Left cardiac atrium (tissue), 4 donors: ENCODE results near the gene VAC14. TPM values are rescaled to one million over a fixed set of nuclear protein-coding genes. Genes with fewer than 3 reads are reported as not detected.
"Not testable (repeated sequence)": the region's sequence is repeated elsewhere in the genome, so short reads cannot be mapped to it uniquely, and the experiment has no call there.

Source experiments
- ATAC-seq, 2 donors: fragments of 200-7000 bp; cut with Tn5 transposase; one replicate each; pipeline ENCODE4 v1.9.1; 2020; ENCODE audit warnings: mild to moderate bottlenecking in 2 of 2, moderate library complexity in 2 of 2
- DNase-seq: peaks from one replicate; pipeline ENCODE4 v3.0.0-alpha.2; 2020
- intact Hi-C, 2 donors: fragments of 100-400 bp; cut with DNase I; formaldehyde crosslinking; loops; one replicate each; pipeline versions ENCODE4 v1.14.1 to v1.15.1; 2022 to 2023
- total RNA-seq, 2 donors: library from RNA; stranded (reverse); fragmentation: NEBNext Ultra II Directional; extraction: Animal tissue kit (Norgen Biotek cat#: 25700); gene quantifications; one replicate each; pipeline ENCODE4 v1.2.1, GENCODE V29; 2021
- donor health status: DM: no; HTN: yes; CAD: no.
- donor health status: DM: no; HTN: yes; CAD: no; lungs with severe emphysema.
- donor health status: DM: yes; HTN: yes; CAD: no.
- donor health status: Dilated cardiomyopathy.

The VAC14 gene
- total RNA-seq, 2 donors from 2014 or later, result 19.4 to 20.2 TPM

DNA sequence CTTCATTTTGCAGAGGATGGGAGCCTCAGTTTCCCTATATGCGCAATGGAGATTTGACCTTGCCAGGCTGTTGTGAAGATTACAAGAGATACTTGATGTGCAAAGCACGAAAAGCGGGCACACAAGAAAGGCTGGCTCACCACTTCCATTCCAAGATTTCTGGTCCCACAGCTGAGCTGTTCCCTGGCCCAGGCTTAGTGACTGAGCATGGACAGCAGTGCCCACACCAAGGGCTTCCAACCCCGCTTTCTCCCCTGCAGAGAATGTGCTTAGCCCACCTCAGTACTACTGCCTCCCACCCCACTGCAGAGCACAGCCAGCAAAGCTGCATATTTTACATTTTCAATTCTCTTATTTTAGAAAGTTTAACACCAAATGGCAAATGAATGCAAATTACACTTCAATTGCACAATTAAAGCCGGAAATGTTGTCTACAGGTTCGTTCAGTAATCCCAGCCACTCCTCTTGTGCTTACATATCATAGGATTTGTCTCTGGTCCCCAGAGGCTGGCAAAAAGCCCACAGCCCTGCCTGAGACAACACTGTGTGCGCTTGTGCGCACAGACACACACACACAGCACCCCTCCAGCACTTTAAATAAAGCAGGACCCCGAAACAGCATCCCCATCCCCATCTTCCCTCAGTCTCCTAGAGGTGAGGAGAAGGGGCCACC lies 51.8 kb downstream of the VAC14 start:
- intact Hi-C loops, result loop anchor here in 1 of 2 donors (10.0 kb wide), 1 partner anchor 64 kb away; the partner anchor contains the start of gene MTSS2
- no peak for ATAC-seq
- DNase-seq, result no peak

DNA sequence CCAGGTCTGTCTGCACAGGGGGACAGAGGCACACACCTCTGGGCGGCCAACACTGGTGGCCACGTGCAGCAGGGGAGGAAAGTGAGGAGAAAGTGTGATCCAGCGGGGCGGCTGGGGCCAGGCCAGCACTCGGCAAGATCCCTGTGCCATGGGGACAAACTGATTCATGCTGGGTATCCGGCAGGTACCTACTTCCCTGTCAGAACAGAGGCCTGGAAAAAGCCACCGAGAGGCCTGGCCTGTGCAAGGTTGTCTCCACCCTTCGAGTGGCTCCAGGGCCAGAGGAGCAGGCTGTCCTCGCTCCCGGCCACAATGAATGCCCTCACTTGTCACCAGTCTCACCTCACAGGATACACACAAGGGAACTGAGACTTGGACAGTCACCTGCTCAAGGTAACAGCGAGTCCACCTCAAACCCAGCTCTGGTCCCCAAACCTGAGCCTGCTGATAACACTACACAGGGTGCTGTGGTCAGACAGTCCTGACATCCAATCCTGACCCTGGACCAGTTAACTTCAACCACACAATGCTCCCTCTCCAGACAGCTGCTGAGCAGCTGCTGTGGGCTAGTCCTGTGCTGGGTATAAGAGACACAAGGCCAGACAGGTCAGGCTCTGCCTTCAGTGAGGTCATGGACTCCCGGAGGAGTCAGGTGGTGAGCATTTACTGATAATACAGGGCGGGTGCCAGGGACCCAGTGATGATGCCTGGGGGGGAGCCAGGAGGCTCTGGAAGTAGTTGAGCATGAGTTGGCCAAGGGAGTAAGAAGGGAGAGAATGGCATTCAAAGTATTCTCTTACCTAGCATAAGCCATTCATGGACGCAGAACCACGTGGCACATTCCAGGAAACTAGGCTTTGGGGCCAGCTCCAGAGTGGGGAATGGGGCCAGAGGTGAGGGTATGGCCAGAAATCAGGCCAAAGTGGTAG lies 53.0 kb downstream of the VAC14 start:
- intact Hi-C loops, result loop anchor here in 1 of 2 donors (10.0 kb wide), 1 partner anchor 63 kb away; the partner anchor contains the start of gene MTSS2
- DNase-seq (no peak), ATAC-seq (peak in 1 of 2 donors; percentile 22)

DNA sequence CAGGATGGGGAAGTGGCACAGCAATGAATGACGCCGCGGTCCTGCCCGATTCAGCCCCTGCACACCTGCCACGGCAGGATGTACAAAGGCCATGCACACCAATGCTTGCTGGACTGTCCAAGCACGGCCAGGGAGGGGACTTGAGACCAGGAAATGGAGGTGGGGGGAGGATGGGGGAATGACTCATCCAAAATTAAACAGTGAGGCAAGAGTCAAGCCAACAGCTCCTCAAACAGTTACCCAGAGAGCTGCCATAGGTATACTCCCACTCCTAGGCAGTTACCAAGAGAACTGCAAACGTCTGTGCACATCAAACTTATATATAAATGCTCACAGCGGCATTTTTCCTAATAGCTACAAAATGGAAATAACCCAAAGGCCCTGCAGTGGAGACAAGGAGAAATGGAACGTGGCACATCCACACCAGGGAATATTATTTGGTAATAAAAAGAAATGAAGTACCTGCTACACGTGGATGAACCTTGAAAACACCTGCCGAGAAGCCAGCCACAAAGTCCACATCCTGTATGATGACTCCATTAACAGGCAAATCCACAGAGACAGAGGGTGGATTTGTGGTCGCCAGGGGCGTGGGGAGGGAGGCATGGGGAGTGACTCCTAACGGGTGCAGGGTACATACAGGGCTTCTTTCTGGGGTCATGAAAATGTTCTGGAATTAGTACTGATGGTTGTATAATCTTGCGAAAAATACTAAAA lies 54.1 kb downstream of the VAC14 start:
- peak; percentile 79 for DNase-seq
- intact Hi-C loops, result loop anchor here in 1 of 2 donors (10.0 kb wide), 1 partner anchor 62 kb away; the partner anchor contains the start of gene MTSS2
- peak; percentile 67 to 79 for ATAC-seq

DNA sequence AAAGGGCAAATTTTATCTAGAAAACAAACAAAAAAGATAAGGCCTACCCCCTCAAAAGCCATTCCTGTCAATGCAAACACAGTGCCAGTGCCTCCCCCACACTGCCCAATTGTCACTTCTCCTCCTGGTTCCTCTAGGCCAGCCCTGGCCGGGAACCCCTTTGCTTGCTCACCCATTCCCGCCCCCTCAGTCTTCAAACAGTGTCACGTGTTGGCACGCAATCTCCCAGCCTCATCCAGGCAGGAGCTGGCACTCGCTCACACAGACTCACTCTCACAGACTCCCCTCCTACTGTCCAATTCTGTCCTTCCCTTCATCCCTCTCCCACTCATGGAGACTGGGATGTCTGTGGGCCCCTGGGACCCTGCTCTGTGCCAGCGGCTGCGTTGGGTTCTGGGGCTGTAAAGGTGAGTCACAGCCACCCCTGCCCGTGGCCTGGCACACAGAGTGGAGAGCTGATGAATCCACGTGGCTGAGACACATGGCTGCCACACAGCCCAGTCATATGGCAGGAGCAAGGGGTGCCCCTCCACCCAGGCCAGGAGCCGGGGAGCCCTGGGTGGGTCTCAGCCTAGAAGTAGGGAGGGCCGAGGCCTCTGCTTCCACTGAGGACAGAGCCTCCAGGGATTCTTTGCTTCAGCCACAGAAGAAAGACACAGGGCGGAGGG lies 54.8 kb downstream of the VAC14 start:
- DNase-seq (peak; percentile 83), ATAC-seq (peak; percentile 43 to 65)
- intact Hi-C loops, result loop anchor here in 1 of 2 donors (10.0 kb wide), 1 partner anchor 61 kb away; the partner anchor contains the start of gene MTSS2

DNA sequence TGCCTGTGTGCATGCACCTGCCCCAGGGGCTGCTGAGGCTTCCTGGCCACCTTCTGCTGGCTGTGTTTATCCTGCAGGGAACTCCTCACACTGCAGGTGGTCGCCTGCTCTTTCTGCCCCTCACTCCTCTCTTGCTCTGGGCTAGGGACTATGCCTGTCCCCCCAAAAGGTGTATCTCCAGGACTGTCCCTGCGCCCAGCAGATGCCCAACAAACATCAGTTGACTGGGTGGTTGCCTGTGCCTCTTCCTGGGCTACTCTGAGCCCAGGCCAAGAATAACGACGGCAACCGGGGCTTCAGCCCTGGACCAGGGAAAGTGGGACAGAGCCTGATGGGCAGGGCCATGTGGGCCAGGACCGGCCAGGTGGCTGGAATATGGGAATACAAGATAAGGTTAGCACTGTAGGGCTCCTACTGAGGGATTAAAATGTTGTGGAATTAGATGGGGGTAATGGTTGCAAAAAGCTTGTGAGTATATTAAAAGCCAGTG lies 55.4 kb downstream of the VAC14 start:
- ATAC-seq (no peak), DNase-seq (no peak)
- intact Hi-C loops, result loop anchor here in 1 of 2 donors (10.0 kb wide), 1 partner anchor 61 kb away; the partner anchor contains the start of gene MTSS2

DNA sequence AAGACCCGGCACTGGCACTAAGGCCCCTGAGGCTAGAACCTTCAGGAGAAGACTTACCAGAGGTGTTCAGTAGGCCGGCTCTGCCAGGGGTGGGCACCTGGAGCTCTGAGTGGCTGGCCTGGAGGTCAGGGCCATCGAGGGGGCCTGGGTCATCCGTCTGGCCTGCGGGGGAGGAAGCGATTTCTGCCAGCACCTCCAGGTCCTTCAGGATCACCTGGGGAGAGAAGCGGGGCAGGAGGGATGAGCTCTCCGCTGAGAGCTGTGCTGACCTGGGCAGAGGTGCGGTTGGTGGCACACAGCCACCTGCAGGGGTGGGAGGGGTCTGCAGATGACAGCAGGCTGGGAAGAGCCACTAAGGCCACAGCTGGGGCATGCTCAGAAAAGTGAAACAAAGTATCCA lies 56.6 kb downstream of the VAC14 start:
- no peak for DNase-seq
- intact Hi-C loops, result loop anchor here in 1 of 2 donors (10.0 kb wide), 1 partner anchor 60 kb away; the partner anchor contains the start of gene MTSS2
- ATAC-seq, result no peak

DNA sequence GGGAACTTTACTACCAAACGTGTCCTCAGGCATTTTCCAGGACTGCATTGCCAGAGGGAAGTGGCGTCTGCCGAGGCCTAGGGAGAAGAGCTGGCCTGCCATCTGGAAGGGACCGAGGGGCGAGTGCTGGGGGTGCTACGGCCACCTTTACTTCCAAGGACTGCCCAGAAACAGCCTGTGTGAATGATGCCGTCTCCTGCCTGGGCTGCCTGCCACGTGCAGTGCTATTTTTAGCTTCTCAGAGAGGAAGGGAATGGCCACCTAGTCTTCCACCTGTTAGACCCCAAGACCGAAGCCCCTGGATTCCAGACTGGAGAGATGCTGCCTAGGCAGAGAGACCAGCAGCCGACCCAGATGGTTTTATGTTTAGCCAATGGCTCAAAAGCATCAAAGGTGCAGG lies 57.2 kb downstream of the VAC14 start:
- ATAC-seq, result no peak
- no peak for DNase-seq
- intact Hi-C loops, result loop anchor here in 1 of 2 donors (10.0 kb wide), 1 partner anchor 59 kb away; the partner anchor contains the start of gene MTSS2

DNA sequence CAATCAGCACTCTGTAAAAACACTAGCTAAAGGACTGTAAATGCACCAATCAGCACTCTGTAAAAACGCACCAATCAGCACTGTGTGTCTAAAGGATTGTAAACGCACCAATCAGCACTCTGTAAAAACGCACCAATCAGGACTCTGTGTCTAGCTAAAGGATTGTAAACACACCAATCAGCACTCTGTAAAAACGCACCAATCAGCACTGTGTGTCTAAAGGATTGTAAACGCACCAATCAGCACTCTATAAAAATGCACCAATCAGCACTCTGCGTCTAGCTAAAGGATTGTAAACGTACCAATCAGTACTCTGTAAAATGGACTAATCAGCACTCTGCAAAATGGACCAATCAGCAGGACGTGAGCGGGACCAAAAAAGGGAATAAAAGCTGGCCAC lies 58.0 kb downstream of the VAC14 start:
- intact Hi-C loops, result loop anchor here in 1 of 2 donors (10.0 kb wide), 1 partner anchor 58 kb away; the partner anchor contains the start of gene MTSS2
- DNase-seq, result not testable (repeated sequence)

DNA sequence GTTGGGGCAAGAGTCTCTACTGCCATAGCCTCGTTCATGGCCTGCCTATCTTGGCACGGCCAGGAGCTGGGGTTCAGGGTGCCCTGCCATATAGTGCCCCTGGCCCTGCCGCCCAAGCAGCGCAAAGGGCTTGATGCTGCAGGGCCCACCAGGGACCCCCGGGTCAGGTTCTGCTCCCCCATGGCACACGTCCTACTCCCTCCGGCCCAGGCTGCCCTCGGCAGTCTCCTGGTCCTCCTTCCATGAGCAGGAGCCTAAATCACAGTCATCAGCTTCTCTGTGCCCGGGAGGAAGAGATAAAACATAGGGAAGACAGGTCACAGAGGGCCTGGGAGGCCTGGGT lies 59.2 kb downstream of the VAC14 start:
- ATAC-seq (no peak), DNase-seq (no peak)
- intact Hi-C loops, result loop anchor here in 1 of 2 donors (10.0 kb wide), 1 partner anchor 57 kb away; the partner anchor contains the start of gene MTSS2

More for the DNA sequence above, 58.0 kb downstream of the VAC14 start:
- ATAC-seq, result not testable (repeated sequence)

DNA sequence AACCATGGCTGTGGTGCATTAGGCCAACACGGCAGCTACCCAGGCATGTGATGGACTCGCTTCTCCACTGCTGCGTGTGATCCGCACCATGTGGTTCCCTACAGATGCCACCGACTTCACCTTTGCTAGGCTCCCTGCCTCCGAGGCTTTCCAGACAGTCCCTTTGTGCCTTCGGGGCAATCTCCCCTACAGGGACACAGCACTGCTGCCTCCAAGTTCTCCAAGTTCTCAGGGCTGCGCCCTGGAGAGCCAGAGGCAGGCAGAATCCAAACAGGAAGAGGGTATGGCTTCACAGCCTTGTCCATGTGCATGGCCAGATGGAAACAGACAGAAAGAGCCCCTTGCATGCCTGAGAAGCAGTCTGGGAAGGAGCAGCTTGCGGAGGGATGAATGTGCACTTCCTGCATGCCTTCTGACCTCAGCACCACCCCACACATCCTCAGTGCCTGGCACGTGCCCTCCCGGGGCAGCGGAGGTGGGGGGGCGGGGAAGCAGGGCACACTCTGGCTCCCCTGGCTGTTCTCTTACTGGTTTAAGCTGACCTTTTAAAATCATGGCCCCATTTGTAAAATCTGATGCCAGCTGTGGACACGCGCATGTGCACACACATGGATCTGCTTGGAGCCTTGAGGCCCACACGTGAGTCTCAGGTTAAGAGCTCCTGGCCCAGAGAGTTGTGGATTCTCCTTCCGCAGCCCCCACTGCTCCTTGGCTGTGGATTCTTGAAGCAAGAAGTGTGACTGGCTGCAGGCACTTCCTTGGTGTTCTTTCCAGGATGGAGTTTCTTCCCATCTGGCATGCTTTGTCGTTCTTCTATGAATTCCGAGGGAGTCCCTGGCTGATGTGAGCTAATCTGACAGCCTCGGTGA lies 59.8 kb downstream of the VAC14 start:
- intact Hi-C loops, result loop anchor here in 1 of 2 donors (10.0 kb wide), 1 partner anchor 56 kb away; the partner anchor contains the start of gene MTSS2
- DNase-seq (no peak), ATAC-seq (no peak)

DNA sequence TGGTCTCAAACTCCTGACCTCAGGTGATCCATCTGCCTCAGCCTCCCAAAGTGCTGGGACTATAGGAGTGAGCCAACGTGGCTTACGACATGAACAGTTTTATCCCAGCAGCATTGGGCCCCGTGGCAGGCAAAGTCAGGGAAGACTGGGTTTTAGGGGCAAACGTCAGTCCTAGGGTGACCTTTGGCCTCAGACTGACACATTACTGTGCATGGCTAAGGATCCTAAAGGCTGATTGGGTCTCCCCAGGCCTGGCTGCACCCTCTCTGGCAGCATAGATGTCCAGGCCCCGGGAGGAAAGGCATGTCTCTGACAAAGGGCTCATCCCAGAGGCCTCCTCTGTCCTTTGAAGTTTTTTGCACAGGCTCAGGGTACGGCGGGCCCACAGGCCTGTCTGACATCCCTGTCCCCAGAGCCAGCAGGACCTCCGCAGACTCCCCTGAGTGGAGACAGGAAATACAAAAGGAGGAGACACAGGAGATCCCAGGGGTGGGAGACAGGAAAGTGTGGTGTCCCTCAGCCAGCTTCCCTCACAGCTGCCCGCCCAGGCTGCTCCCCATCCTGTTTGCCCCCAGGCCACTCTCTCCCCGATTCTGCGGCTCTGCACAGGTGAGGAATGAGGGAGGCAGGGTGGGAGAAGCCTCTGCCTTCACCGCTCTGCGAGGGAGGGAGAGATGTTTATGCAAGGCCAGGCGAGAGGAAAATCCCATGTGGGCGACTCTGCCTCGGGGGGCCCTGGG lies 60.6 kb downstream of the VAC14 start:
- DNase-seq, result no peak
- intact Hi-C loops, result loop anchor here in 1 of 2 donors (10.0 kb wide), 1 partner anchor 56 kb away; the partner anchor contains the start of gene MTSS2
- no peak for ATAC-seq

DNA sequence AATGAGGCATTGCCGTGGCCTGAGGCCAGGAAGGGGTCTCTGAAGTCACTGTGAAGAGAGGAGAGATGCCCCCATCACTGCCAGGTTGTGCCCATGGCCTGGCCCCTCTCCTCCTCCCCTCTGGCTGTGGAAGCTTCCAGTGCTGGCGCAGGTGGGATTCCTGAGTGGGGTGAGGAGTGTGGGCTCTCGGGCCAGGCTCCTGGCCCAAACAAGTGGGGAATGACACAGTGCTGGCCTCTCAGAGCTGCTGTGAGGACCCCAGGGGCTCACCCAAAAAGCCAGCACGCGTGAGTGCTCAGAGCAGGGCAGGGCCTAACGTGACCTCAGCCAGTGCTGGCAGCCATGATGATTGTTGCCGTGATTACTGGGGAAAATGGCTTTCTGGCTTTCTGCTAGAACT lies 61.6 kb downstream of the VAC14 start:
- no peak for DNase-seq
- no peak for ATAC-seq
- intact Hi-C loops, result loop anchor here in 1 of 2 donors (2.0 to 5.0 kb wide), 2 partner anchors 37 to 55 kb away; no protein-coding TSS in a partner anchor

DNA sequence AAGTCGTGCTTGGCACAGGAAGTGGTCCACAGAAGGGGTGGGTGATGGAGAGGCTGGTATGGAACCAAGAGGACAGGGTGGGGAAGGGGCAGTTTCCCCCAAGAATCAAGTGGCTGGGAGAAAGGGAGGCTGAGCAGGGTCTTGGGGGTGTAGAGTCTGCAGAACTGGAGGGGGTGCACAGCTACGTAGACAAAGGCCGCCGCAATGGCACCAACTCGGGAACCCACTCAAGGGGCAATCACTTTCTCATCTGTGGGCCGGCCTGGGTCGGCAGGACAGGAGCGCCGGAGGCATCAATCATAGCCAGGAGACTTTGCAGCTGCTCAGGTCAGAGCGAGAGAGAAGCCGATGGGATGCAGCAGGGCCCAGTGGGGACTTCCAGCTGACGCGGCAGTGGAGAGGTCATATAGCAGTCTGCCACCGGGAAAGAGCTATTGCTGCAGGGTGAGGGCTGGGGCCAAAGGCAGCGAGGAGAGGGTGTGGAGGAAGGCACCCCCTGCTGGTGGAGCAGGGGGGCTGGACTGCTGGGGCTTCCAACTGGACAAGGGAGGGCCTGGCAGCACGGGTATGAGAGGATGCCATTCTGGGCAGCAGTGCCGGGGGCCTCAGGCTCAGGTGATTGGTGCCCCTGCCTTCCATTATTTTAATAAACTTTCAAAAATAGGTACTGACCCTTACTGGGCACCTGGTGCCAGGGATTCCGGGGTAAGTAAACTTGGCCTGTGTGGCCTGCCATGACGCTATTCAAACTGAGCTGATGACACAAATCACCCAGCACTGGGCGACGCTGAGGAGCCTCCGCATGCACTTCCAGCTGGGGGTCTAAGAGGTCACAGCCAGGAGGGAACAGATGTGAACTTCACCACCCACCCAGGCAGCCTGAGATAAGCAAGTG lies 62.6 kb downstream of the VAC14 start:
- ATAC-seq, result peak; percentile 70 to 73
- intact Hi-C loops, result loop anchor here in 1 of 2 donors (2.0 to 5.0 kb wide), 2 partner anchors 36 to 54 kb away; no protein-coding TSS in a partner anchor

DNA sequence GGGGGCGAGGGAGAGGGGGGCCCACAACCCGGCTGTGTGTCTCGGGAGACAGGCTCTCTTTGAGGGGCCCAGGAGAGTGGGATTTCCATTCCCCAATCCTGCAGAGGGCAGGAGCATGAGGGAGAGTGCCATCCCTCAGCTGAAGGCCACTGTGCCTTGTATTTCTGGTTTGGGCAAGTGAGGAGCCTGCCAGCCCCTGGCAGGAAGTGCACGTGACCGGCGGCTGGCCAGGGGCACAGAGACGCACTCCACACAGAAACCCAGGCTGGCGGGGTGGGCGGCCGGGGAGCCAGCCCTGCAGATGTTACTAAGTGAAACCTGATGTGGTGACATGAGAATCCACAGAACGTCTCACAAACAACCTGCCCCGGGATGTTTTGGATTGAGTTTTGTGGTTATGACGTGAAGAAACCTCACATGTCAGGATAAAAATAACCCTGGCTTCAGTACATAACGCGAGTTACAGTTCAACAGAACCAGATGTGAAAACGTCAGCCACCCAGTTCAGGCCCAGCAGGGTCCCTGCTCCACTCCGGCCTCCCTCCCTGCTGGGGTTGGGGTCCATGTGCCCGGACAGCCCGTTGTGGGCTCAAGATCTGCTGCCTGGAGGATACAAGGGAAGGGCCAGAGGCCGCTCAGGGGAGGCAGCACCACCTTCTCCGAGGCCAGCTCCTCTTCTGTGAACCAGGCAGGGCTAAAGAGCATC lies 63.4 kb downstream of the VAC14 start:
- DNase-seq (peak; percentile 73), ATAC-seq (peak; percentile 61 to 62)
- intact Hi-C loops, result loop anchor here in 1 of 2 donors (2.0 to 5.0 kb wide), 2 partner anchors 35 to 53 kb away; no protein-coding TSS in a partner anchor

More for the DNA sequence above, 62.6 kb downstream of the VAC14 start:
- peak; percentile 59 for DNase-seq
